Measurements from ENCODE around the gene APBB1.

- TF ChIP-seq SUZ12 (IDR thresholded peaks at IDR 0.05; ENCODE audit: extremely low read depth, insufficient read depth, insufficient read length) (no peak), YY1 (IDR thresholded peaks at IDR 0.05; ENCODE audit: insufficient read depth, insufficient read length) (no peak)
These were observed 37.6 kb upstream of the APBB1 start for GRCh38 chr11:6456361-6457073.
